Fibroblast of lung (primary cell): Measurements from ENCODE around the gene TUBA4A. TPM values are rescaled to one million over a fixed set of nuclear protein-coding genes. Genes with fewer than 3 reads are reported as not detected.

ENCODE experiments used
- DNase-seq, 2 donors: peaks; one replicate each; pipeline versions ENCODE4 v3.0.0 to v3.0.0-alpha.2; 2010; ENCODE audit warnings: low read depth in 2 of 2
- H2AFZ ChIP-seq: 2 replicates; pipeline ENCODE4 v1.5.1; 2012; ENCODE audit warnings: low read length, control low read depth, inconsistent platforms
- H3K27ac ChIP-seq: 2 replicates; pipeline ENCODE4 v1.5.1; 2011; ENCODE audit warnings: low read length, control low read depth; ENCODE audit not compliant: insufficient read depth
- H3K27me3 ChIP-seq: 2 replicates; pipeline ENCODE4 v1.5.1; 2011; ENCODE audit warnings: mild to moderate bottlenecking, low read length; ENCODE audit not compliant: control insufficient read depth, insufficient read depth
- H3K36me3 ChIP-seq: 2 replicates; pipeline ENCODE4 v1.5.1; 2011; ENCODE audit warnings: low read length; ENCODE audit not compliant: control insufficient read depth, insufficient read depth
- H3K4me1 ChIP-seq: 2 replicates; pipeline ENCODE4 v1.5.1; 2011; ENCODE audit warnings: low read length; ENCODE audit not compliant: control insufficient read depth, insufficient read depth; ENCODE audit errors: extremely low read depth
- H3K4me2 ChIP-seq: 2 replicates; pipeline ENCODE4 v1.5.1; 2011; ENCODE audit warnings: low read length, control low read depth; ENCODE audit not compliant: insufficient read depth; ENCODE audit errors: extremely low read depth
- H3K4me3 ChIP-seq, 4 experiments: fragments of 200-600 bp in 1 of 4; sonication (generic) in 1 of 4; replicated peaks in 1 of 4; 2 replicates each; pipeline ENCODE4 v1.5.1; 2011 to 2016; ENCODE audit warnings: low read length in 4 of 4, low read depth in 3 of 4, mild to moderate bottlenecking in 3 of 4, control low read depth in 2 of 4, inconsistent platforms in 1 of 4, mixed read lengths in 1 of 4; ENCODE audit not compliant: insufficient read depth in 1 of 4; ENCODE audit errors: control extremely low read depth in 1 of 4
- H3K79me2 ChIP-seq: 2 replicates; pipeline ENCODE4 v1.5.1; 2012; ENCODE audit warnings: mild to moderate bottlenecking, low read length, inconsistent platforms; ENCODE audit not compliant: control insufficient read depth, insufficient read depth
- H3K9ac ChIP-seq: 2 replicates; pipeline ENCODE4 v1.5.1; 2011; ENCODE audit warnings: mild to moderate bottlenecking, low read length, control low read depth; ENCODE audit not compliant: insufficient read depth
- H3K9me3 ChIP-seq: 2 replicates; pipeline ENCODE4 v1.5.1; 2012; ENCODE audit warnings: low read depth, low read length; ENCODE audit not compliant: control insufficient read depth, insufficient read depth
- H4K20me1 ChIP-seq: 2 replicates; pipeline ENCODE4 v1.5.1; 2011; ENCODE audit warnings: low read length; ENCODE audit not compliant: control insufficient read depth, insufficient read depth; ENCODE audit errors: extremely low read depth
- EZH2 ChIP-seq: IDR thresholded peaks from 2 replicates; pipeline ENCODE4 v1.5.1; 2012; ENCODE audit warnings: low read length, control low read depth, mild to moderate bottlenecking; ENCODE audit errors: missing control alignments
- polyA plus RNA-seq, 2 donors: library from polyadenylated mRNA; depleted of rRNA in 1 of 2; stranded (reverse) in 1 of 2; unstranded in 1 of 2; fragments of >200 nt; gene quantifications; 2 replicates each; pipeline ENCODE4 v1.2.1, GENCODE V29; 2011 to 2012; ENCODE audit warnings: missing spikeins in 1 of 2
- total RNA-seq: library from RNA; depleted of rRNA; stranded (reverse); fragments of >200 nt; gene quantifications from 2 replicates; pipeline ENCODE4 v1.2.1, GENCODE V29; 2014
- TF ChIP-seq, protein P1 (sequence below), 2 donors: IDR thresholded peaks in 1 of 2; conservative IDR thresholded peaks in 1 of 2; 1 replicate in 1 of 2; 2 replicates in 1 of 2; pipeline ENCODE4 v1.5.1; 2011 to 2012; ENCODE audit warnings: low read length in 2 of 2, control low read depth in 1 of 2, inconsistent platforms in 1 of 2, low read depth in 1 of 2, mild to moderate bottlenecking in 1 of 2

TUBA4A gene
- total and polyA plus RNA-seq, 2 donors (not counting 1 experiment from before 2014, with no cell fraction given) = 5.6 to 14.7 TPM

- DNase-seq = no peak
- H3K79me2 ChIP-seq = no peaks in the 10 kb centered on the region
- no peaks in the 10 kb centered on the region for H4K20me1 ChIP-seq
- no peaks in the 10 kb centered on the region for H3K9me3 ChIP-seq
- peaks cover 12% of the 10 kb centered on the region for H3K4me1 ChIP-seq
- no peak for TF ChIP-seq EZH2
- TF ChIP-seq, protein P1, sequence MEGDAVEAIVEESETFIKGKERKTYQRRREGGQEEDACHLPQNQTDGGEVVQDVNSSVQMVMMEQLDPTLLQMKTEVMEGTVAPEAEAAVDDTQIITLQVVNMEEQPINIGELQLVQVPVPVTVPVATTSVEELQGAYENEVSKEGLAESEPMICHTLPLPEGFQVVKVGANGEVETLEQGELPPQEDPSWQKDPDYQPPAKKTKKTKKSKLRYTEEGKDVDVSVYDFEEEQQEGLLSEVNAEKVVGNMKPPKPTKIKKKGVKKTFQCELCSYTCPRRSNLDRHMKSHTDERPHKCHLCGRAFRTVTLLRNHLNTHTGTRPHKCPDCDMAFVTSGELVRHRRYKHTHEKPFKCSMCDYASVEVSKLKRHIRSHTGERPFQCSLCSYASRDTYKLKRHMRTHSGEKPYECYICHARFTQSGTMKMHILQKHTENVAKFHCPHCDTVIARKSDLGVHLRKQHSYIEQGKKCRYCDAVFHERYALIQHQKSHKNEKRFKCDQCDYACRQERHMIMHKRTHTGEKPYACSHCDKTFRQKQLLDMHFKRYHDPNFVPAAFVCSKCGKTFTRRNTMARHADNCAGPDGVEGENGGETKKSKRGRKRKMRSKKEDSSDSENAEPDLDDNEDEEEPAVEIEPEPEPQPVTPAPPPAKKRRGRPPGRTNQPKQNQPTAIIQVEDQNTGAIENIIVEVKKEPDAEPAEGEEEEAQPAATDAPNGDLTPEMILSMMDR (conservative IDR thresholded peaks at IDR 0.05 in 1 of 2, IDR thresholded peaks at IDR 0.05 in 1 of 2; ENCODE audit: low read depth in 1 of 2, low read length in 2 of 2) = no peak
- peaks cover 12% of the 10 kb centered on the region for H3K27me3 ChIP-seq
- no peak overlapping the region for H2AFZ ChIP-seq
- no peak overlapping the region for H3K4me3 ChIP-seq
- no peak overlapping the region for H3K27ac ChIP-seq
- H3K36me3 ChIP-seq = no peaks in the 10 kb centered on the region
- no peak overlapping the region for H3K4me2 ChIP-seq
- H3K9ac ChIP-seq = no peak overlapping the region
Measured at GRCh38 chr2:219272356-219272755, 18.6 kb upstream of the TUBA4A start.

- no peaks in the 10 kb centered on the region for H3K9me3 ChIP-seq
- H3K27me3 ChIP-seq = peaks cover 18% of the 10 kb centered on the region
- no peak overlapping the region for H3K27ac ChIP-seq
- no peak for TF ChIP-seq EZH2
- TF ChIP-seq, protein P1 (conservative IDR thresholded peaks at IDR 0.05 in 1 of 2, IDR thresholded peaks at IDR 0.05 in 1 of 2; ENCODE audit: low read depth in 1 of 2, low read length in 2 of 2) = no peak
- no peak overlapping the region for H2AFZ ChIP-seq
- peaks cover 12% of the 10 kb centered on the region for H3K4me1 ChIP-seq
- H3K79me2 ChIP-seq = no peaks in the 10 kb centered on the region
- H3K4me3 ChIP-seq = no peak overlapping the region
- H3K9ac ChIP-seq = no peak overlapping the region
- no peaks in the 10 kb centered on the region for H4K20me1 ChIP-seq
- no peak for DNase-seq
- H3K36me3 ChIP-seq = no peaks in the 10 kb centered on the region
- H3K4me2 ChIP-seq = no peak overlapping the region
Measured at GRCh38 chr2:219271021-219271420, 17.3 kb upstream of the TUBA4A start.

- no peak overlapping the region for H3K4me2 ChIP-seq
Measured at GRCh38 chr2:219270055-219270372, 16.3 kb upstream of the TUBA4A start.

More at GRCh38 chr2:219270055-219270372, 16.3 kb upstream of the TUBA4A start:
- H3K36me3 ChIP-seq = no peaks in the 10 kb centered on the region
- no peaks in the 10 kb centered on the region for H3K79me2 ChIP-seq
- no peaks in the 10 kb centered on the region for H3K9me3 ChIP-seq
- H3K4me1 ChIP-seq = peaks cover 12% of the 10 kb centered on the region
- no peak overlapping the region for H2AFZ ChIP-seq
- no peak overlapping the region for H3K27ac ChIP-seq
- no peak overlapping the region for H3K9ac ChIP-seq
- H3K27me3 ChIP-seq = peaks cover 18% of the 10 kb centered on the region
- no peaks in the 10 kb centered on the region for H4K20me1 ChIP-seq
- no peak for DNase-seq
- no peak overlapping the region for H3K4me3 ChIP-seq
- no peak for TF ChIP-seq EZH2
- TF ChIP-seq, protein P1 (conservative IDR thresholded peaks at IDR 0.05 in 1 of 2, IDR thresholded peaks at IDR 0.05 in 1 of 2; ENCODE audit: low read depth in 1 of 2, low read length in 2 of 2) = no peak
